H1 (cell line): ENCODE measurements around the gene DAND5. TPM values are rescaled to one million over a fixed set of nuclear protein-coding genes. Genes with fewer than 3 reads are reported as not detected.

ENCODE experiments used
- CHD7 ChIP-seq: fragments of 300-600 bp; sonication (generic); IDR thresholded peaks from 2 replicates; pipeline ENCODE4 v1.7.1; 2012; ENCODE audit warnings: low read length, moderate library complexity, mild to moderate bottlenecking, inconsistent platforms; ENCODE audit not compliant: insufficient replicate concordance
- E2F6 ChIP-seq: IDR thresholded peaks from 2 replicates; pipeline ENCODE4 v1.6.1; 2012; ENCODE audit warnings: inconsistent platforms
- NANOG ChIP-seq: IDR thresholded peaks from 2 replicates; pipeline ENCODE4 v1.6.1; 2011; ENCODE audit warnings: low read length, low read depth, mild to moderate bottlenecking, inconsistent platforms; ENCODE audit not compliant: insufficient read depth, poor library complexity, severe bottlenecking
- polyA plus RNA-seq, 7 experiments: library from polyadenylated mRNA; depleted of rRNA in 3 of 7; stranded (reverse) in 5 of 7; unstranded in 2 of 7; fragments of >200 nt in 5 of 7; fragments of 200-250 nt in 2 of 7; gene quantifications; 1 replicate in 5 of 7; 2 replicates in 1 of 7; 4 replicates in 1 of 7; pipeline versions ENCODE4 v1.2.1 to v1.2.3, GENCODE V29; 2011 to 2013; ENCODE audit warnings: missing spikeins in 2 of 7, mixed read lengths in 2 of 7
- total RNA-seq: library from RNA; stranded (reverse); fragmentation: NEBNext Ultra II Directional; extraction: Animal tissue kit (Norgen Biotek cat#: 25700); gene quantifications from 2 replicates; pipeline ENCODE4 v1.2.1, GENCODE V29; 2021

Gene DAND5
- total and polyA plus RNA-seq, 2 of the 8 experiments (the other 6 are each of a cell fraction or from before 2014, with no cell fraction given), result 0.14 to 0.17 TPM

- TF ChIP-seq CHD7, result no peak
- TF ChIP-seq NANOG, result no peak
- TF ChIP-seq E2F6, result no peak
Measured at GRCh38 chr19:12935071-12935470, 34.3 kb upstream of the DAND5 start (continued).
